Gastrocnemius medialis (tissue), 4 donors: ENCODE data around the gene PAPPA. TPM values are rescaled to one million over a fixed set of nuclear protein-coding genes. Genes with fewer than 3 reads are reported as not detected.

ENCODE experiments used
- ATAC-seq, 2 donors: fragments of 150-250 bp; one replicate each; pipeline ENCODE4 v1.9.1; 2016
- DNase-seq, 2 donors: peaks; one replicate each; pipeline ENCODE4 v3.0.0-alpha.2; 2019
- H3K27ac ChIP-seq, 4 donors: fragments of 200-600 bp; sonication (generic); 1 replicate in 1 of 4; 2 replicates in 3 of 4; pipeline ENCODE4 v1.5.1; 2016 to 2018; ENCODE audit warnings: mild to moderate bottlenecking in 2 of 4, moderate library complexity in 1 of 4
- H3K27me3 ChIP-seq, 3 donors: fragments of 200-600 bp; sonication (generic) in 2 of 3; 1 replicate in 1 of 3; 2 replicates in 2 of 3; pipeline versions ENCODE4 v1.5.1 to v1.6.0; 2016 to 2019; ENCODE audit warnings: mild to moderate bottlenecking in 1 of 3, moderate library complexity in 1 of 3
- H3K36me3 ChIP-seq, 2 donors: fragments of 200-600 bp; sonication (generic) in 1 of 2; one replicate each; pipeline ENCODE4 v1.5.1; 2017 to 2018
- H3K4me1 ChIP-seq, 2 donors: fragments of 200-600 bp; sonication (generic) in 1 of 2; one replicate each; pipeline ENCODE4 v1.5.1; 2016 to 2017; ENCODE audit warnings: mild to moderate bottlenecking in 2 of 2
- H3K4me3 ChIP-seq, 4 donors: fragments of 200-600 bp; sonication (generic) in 3 of 4; 1 replicate in 1 of 4; 2 replicates in 3 of 4; pipeline ENCODE4 v1.5.1; 2016 to 2019; ENCODE audit warnings: mild to moderate bottlenecking in 2 of 4
- H3K9me3 ChIP-seq, 3 donors: fragments of 200-600 bp; sonication (generic) in 2 of 3; 1 replicate in 1 of 3; 2 replicates in 2 of 3; pipeline ENCODE4 v1.5.1; 2016 to 2019
- CTCF ChIP-seq, 5 experiments: fragments of 450-650 bp in 3 of 5; fragments of 200-600 bp in 2 of 5; sonication (generic) in 2 of 5; IDR thresholded peaks in 4 of 5; conservative IDR thresholded peaks in 1 of 5; 1 replicate in 4 of 5; 2 replicates in 1 of 5; pipeline ENCODE4 v1.5.1; 2016 to 2019; ENCODE audit warnings: antibody characterized with exemption in 5 of 5, mild to moderate bottlenecking in 3 of 5, moderate library complexity in 3 of 5
- POLR2A ChIP-seq, 2 donors: fragments of 450-650 bp; IDR thresholded peaks; one replicate each; pipeline ENCODE4 v1.6.1; 2017; ENCODE audit warnings: antibody characterized with exemption in 2 of 2, mild to moderate bottlenecking in 2 of 2, moderate library complexity in 2 of 2
- in situ Hi-C, 4 donors: fragments of 200-750 bp; cut with MboI; loops; one replicate each; pipeline versions ENCODE4 v1.15.0 to v1.8.0; 2017; ENCODE audit warnings: low sequenced_read_pairs in 4 of 4
- intact Hi-C: fragments of 100-400 bp; cut with DNase I; formaldehyde crosslinking; loops from one replicate; pipeline ENCODE4 v1.15.1; 2023; ENCODE audit warnings: low total_unique reads
- total RNA-seq, 4 donors: library from RNA; depleted of rRNA; stranded (reverse); fragments of >200 nt; gene quantifications; one replicate each; pipeline versions ENCODE4 v1.1.0 to v1.2.3, GENCODE V29; 2016

The PAPPA gene
- total RNA-seq, 4 donors from 2014 or later = 0.56 to 2.1 (median 1.4) TPM

- no peak overlapping the region for H3K4me3 ChIP-seq
- H3K4me1 ChIP-seq = no peaks in the 10 kb centered on the region
- no peaks in the 10 kb centered on the region for H3K9me3 ChIP-seq
- no peaks in the 10 kb centered on the region for H3K27me3 ChIP-seq
- H3K27ac ChIP-seq = no peak overlapping the region
- ATAC-seq = no peak
- no peak for DNase-seq
- no peaks in the 10 kb centered on the region for H3K36me3 ChIP-seq
- intact Hi-C loops = no loop called here
- in situ Hi-C loops = no loop called here
- no peak for TF ChIP-seq CTCF (IDR thresholded peaks at IDR 0.05 in 4 of 5, conservative IDR thresholded peaks at IDR 0.05 in 1 of 5)
- TF ChIP-seq POLR2A (IDR thresholded peaks at IDR 0.05) = no peak
Observed at GRCh38 chr9:116178481-116179211, 25.1 kb downstream of the PAPPA start.

- ATAC-seq = no peak
- H3K9me3 ChIP-seq = no peaks in the 10 kb centered on the region
- H3K4me1 ChIP-seq = no peaks in the 10 kb centered on the region
- TF ChIP-seq CTCF (IDR thresholded peaks at IDR 0.05 in 4 of 5, conservative IDR thresholded peaks at IDR 0.05 in 1 of 5) = no peak
- no peak for TF ChIP-seq POLR2A (IDR thresholded peaks at IDR 0.05)
- intact Hi-C loops (no loop called here), in situ Hi-C loops (no loop called here)
- no peak for DNase-seq
- no peaks in the 10 kb centered on the region for H3K36me3 ChIP-seq
- no peak overlapping the region for H3K4me3 ChIP-seq
- no peaks in the 10 kb centered on the region for H3K27me3 ChIP-seq
- no peak overlapping the region for H3K27ac ChIP-seq
Observed at GRCh38 chr9:116179568-116179967, 26.0 kb downstream of the PAPPA start.

- Histone ChIP-seq H3K27me3 (no peaks in the 10 kb centered on the region), H3K4me1 (no peaks in the 10 kb centered on the region), H3K36me3 (no peaks in the 10 kb centered on the region), H3K9me3 (no peaks in the 10 kb centered on the region), H3K27ac (no peak overlapping the region), H3K4me3 (no peak overlapping the region)
- TF ChIP-seq POLR2A (IDR thresholded peaks at IDR 0.05) (no peak), CTCF (IDR thresholded peaks at IDR 0.05 in 4 of 5, conservative IDR thresholded peaks at IDR 0.05 in 1 of 5) (no peak)
- intact Hi-C loops (no loop called here), in situ Hi-C loops (no loop called here)
- DNase-seq (no peak), ATAC-seq (no peak)
Observed at GRCh38 chr9:116181853-116182610, 28.4 kb downstream of the PAPPA start.

- in situ Hi-C loops = no loop called here
- H3K36me3 ChIP-seq = no peaks in the 10 kb centered on the region
- no peak for TF ChIP-seq POLR2A (IDR thresholded peaks at IDR 0.05)
- no peak for TF ChIP-seq CTCF (IDR thresholded peaks at IDR 0.05 in 4 of 5, conservative IDR thresholded peaks at IDR 0.05 in 1 of 5)
- H3K4me1 ChIP-seq = no peaks in the 10 kb centered on the region
- intact Hi-C loops = no loop called here
- no peaks in the 10 kb centered on the region for H3K27me3 ChIP-seq
- ATAC-seq (no peak), DNase-seq (no peak)
- H3K27ac ChIP-seq = no peak overlapping the region
- no peak overlapping the region for H3K4me3 ChIP-seq
- H3K9me3 ChIP-seq = no peaks in the 10 kb centered on the region
Observed at GRCh38 chr9:116182876-116183275, 29.3 kb downstream of the PAPPA start.
